T-helper 2 cell treated with Interferon-gamma antibody and Interleukin-4, amounts not matched to agents 5 μg/mL and 100 μg/mL, for 36 hours (primary cell): ENCODE results near the gene ZNF219.

Experiments
- DNase-seq: peaks from one replicate; pipeline ENCODE4 v3.0.0; 2021; ENCODE audit warnings: low spot score
- H3K27ac Mint-ChIP-seq: one replicate; pipeline ENCODE4 v1.8.0; 2021; ENCODE audit warnings: mild to moderate bottlenecking, mixed read lengths
- H3K27me3 Mint-ChIP-seq: one replicate; pipeline ENCODE4 v1.8.0; 2021; ENCODE audit warnings: low read depth, mixed read lengths
- H3K36me3 Mint-ChIP-seq: one replicate; pipeline ENCODE4 v1.8.0; 2021; ENCODE audit warnings: low read depth, mixed read lengths
- H3K4me1 Mint-ChIP-seq: one replicate; pipeline ENCODE4 v1.8.0; 2021; ENCODE audit warnings: low read depth, mixed read lengths
- H3K4me3 Mint-ChIP-seq: one replicate; pipeline ENCODE4 v1.8.0; 2022; ENCODE audit warnings: mild to moderate bottlenecking, moderate library complexity, mixed read lengths
- H3K9me3 Mint-ChIP-seq: one replicate; pipeline ENCODE4 v1.8.0; 2021; ENCODE audit warnings: mixed read lengths

The ZNF219 gene

GRCh38 chr14:21096978-21097635 lies 1.3 kb downstream of the ZNF219 start:
- H3K4me3 Mint-ChIP-seq: peak overlapping the region; percentile 75
- H3K36me3 Mint-ChIP-seq: no peaks in the 10 kb centered on the region
- peak overlapping the region; percentile 43 for H3K27ac Mint-ChIP-seq
- peaks cover 17% of the 10 kb centered on the region for H3K27me3 Mint-ChIP-seq
- no peak for DNase-seq
- no peaks in the 10 kb centered on the region for H3K9me3 Mint-ChIP-seq
- peaks cover 24% of the 10 kb centered on the region for H3K4me1 Mint-ChIP-seq

- no peak overlapping the region for H3K4me3 Mint-ChIP-seq
- H3K27me3 Mint-ChIP-seq: peaks cover 17% of the 10 kb centered on the region
- H3K27ac Mint-ChIP-seq: no peak overlapping the region
- H3K36me3 Mint-ChIP-seq: no peaks in the 10 kb centered on the region
- H3K9me3 Mint-ChIP-seq: no peaks in the 10 kb centered on the region
- H3K4me1 Mint-ChIP-seq: peaks cover 19% of the 10 kb centered on the region
- no peak for DNase-seq
Measured at GRCh38 chr14:21096438-21096837, 2.0 kb downstream of the ZNF219 start.

DNA sequence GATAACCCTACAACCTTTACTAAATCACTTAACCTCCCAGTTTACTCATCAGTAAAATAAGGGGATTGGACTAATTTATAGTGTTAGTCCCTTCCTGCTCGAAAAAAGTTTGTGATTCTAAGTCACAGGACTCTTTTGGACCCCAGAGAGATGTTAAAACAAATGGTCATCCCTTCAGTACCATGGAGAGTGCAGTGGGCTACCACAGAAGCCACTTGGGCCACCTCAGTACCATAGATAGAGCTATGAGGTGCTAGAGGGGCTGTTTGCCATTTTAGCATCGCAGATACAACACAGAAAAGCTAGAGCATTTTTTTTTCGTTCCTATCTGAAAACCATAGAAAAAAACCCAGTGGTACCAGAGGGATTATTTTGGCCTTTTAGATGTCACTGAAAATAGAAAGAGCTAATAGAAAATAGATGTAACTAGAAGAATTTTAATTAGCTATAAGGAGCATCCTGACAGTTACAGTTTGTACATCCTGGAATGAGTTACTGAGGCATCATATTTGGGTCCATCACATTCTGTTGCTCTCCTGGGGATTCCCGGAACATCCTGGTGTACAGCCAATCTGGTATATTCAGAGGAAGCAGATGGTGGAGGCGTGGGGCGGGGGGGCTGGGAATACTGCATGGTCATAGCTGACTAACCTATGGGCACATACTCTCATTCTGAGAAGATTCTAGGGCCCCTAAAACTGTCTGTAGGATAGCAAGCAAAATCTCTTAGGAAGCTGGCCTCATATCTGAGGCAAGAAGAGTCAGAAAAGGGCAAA lies 2.8 kb downstream of the ZNF219 start:
- no peak for DNase-seq
- Mint-ChIP-seq H3K36me3 (no peaks in the 10 kb centered on the region), H3K4me1 (peaks cover 18% of the 10 kb centered on the region), H3K27ac (no peak overlapping the region), H3K27me3 (peaks cover 17% of the 10 kb centered on the region), H3K4me3 (no peak overlapping the region), H3K9me3 (no peaks in the 10 kb centered on the region)

- DNase-seq: no peak
- H3K27me3 Mint-ChIP-seq: peaks cover 12% of the 10 kb centered on the region
- H3K9me3 Mint-ChIP-seq: no peaks in the 10 kb centered on the region
- H3K4me1 Mint-ChIP-seq: peaks cover 11% of the 10 kb centered on the region
- no peak overlapping the region for H3K27ac Mint-ChIP-seq
- no peaks in the 10 kb centered on the region for H3K36me3 Mint-ChIP-seq
- H3K4me3 Mint-ChIP-seq: no peak overlapping the region
Measured at GRCh38 chr14:21093769-21094681, 4.4 kb downstream of the ZNF219 start.

DNA sequence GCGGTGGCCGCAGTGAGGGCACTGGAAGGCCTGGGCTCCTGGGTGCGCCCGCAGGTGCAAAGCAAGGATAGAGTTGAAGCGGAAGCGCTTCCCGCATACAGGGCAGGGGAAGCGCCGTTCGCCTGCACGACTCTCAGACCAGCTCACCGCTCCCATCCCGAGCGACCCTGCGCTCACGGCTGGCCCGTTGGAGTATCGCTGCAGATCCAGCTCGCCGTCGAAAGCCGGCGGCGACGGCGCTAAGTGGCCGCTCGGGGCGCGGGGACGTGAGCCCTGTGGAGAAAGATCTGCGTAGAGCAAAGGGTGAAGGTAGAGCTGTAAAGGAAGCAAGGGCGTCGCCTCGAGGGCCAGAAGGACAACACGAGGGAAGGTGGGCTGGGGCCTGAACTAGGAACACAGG lies 5.4 kb downstream of the ZNF219 start:
- Mint-ChIP-seq H3K4me1 (peaks cover 9% of the 10 kb centered on the region), H3K36me3 (no peaks in the 10 kb centered on the region), H3K9me3 (no peaks in the 10 kb centered on the region), H3K4me3 (no peak overlapping the region), H3K27ac (no peak overlapping the region), H3K27me3 (peaks cover 8% of the 10 kb centered on the region)
- no peak for DNase-seq

- Mint-ChIP-seq H3K4me1 (peaks cover 15% of the 10 kb centered on the region), H3K27ac (no peak overlapping the region), H3K27me3 (peaks cover 8% of the 10 kb centered on the region)
Measured at GRCh38 chr14:21092273-21093011, 6.0 kb downstream of the ZNF219 start.

DNA sequence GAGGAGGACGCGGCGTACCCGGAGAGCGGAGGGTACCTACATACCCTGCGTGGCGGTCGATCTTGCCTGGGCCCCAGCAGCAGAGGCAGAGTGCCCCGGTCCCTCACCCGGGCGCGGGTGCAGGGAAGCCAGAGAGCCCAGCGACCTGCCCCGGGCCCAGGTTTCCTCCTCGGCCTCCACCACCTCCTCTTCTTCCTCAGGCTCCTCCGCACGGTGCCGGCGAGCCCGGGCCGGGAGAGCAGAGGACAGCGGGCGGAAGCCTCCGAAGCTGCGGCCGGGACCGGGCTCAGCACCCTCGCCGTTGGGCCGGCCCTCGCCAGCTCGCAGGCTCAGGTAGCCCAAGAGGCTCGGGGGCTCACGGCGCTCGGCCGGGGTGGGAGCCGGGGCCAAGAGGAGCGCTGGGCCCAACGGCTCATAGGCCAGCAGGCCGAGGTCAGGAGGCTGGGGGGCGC lies 6.6 kb downstream of the ZNF219 start:
- peaks cover 3% of the 10 kb centered on the region for H3K27me3 Mint-ChIP-seq
- no peaks in the 10 kb centered on the region for H3K9me3 Mint-ChIP-seq
- peaks cover 13% of the 10 kb centered on the region for H3K4me1 Mint-ChIP-seq
- no peak overlapping the region for H3K27ac Mint-ChIP-seq
- no peak for DNase-seq
- no peaks in the 10 kb centered on the region for H3K36me3 Mint-ChIP-seq
- H3K4me3 Mint-ChIP-seq: no peak overlapping the region

More at GRCh38 chr14:21092273-21093011, 6.0 kb downstream of the ZNF219 start:
- Mint-ChIP-seq H3K9me3 (no peaks in the 10 kb centered on the region), H3K36me3 (no peaks in the 10 kb centered on the region), H3K4me3 (no peak overlapping the region)
- peak; percentile 80 for DNase-seq

DNA sequence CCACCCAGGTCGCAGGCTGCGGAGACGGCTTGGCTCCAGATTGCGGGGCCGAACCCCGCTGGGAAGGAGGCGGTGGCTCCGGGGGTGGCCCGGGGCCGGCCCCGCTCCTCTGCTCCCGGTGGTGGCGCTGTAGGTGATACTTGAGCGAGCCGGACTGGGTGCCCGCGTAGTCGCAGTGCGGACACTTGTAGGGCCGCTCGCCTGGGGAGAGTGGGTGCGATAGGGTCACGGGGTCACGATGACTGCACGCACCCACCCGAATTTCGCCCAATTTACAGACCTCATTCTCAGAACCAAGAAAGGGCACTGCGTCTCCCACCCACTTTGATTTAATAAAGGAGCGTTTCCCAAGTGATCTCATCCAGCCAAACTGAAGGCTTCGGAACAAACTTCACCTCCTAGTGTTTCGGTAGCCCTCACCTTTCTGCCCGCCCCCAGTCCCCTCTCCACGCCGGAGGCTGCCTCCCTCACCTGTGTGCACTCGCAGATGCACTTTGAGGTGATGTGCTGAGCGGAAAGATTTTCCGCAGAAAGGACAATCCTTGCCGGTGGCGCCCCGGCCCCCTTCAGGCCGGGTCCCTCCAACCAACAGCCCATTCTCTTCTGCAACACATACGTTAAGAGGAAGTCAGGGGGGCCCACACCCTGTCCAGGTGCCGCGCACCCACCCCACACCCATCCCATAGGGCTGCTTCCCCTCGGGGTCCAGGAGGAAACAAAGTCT lies 7.4 kb downstream of the ZNF219 start:
- peaks cover 3% of the 10 kb centered on the region for H3K27me3 Mint-ChIP-seq
- H3K36me3 Mint-ChIP-seq: no peaks in the 10 kb centered on the region
- no peaks in the 10 kb centered on the region for H3K9me3 Mint-ChIP-seq
- no peak overlapping the region for H3K4me3 Mint-ChIP-seq
- H3K27ac Mint-ChIP-seq: no peak overlapping the region
- DNase-seq: no peak
- peaks cover 18% of the 10 kb centered on the region for H3K4me1 Mint-ChIP-seq

DNA sequence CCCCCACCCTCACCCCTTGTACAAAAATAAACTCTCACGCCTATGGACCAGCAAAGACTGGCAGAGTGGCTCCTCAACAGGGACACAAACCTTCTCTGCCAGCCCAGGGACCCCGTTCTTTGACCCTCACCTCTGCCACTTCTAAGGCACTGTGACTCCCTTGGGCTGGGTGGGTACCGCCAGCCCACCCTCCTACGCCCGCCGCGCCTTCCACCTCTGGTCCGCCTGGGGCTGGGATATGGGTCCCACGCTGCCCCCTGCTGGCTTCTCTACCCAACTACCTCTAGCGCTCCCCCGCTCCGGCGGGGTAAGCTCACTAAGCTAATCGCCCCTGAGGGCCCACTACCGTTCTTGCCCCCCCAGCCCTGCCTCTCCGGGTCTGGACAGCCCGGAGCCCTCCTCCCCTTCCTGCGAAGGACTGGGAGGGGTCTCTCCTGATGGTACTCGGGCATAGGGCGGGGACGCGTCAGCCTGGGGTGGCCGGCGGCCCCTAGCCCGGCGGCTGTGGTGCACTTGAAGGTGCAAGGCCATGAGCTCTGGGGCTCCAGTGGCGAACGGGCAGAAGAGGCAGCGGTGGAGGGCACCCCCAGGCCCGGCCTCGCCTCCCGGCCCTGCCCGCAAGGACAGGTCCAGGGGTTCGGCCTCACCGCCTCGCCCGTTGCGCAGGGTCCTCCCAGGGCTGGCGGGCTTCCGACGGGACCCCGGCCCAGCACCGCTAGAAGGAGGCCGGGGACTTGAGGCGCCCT lies 8.1 kb downstream of the ZNF219 start:
- H3K27me3 Mint-ChIP-seq: peaks cover 3% of the 10 kb centered on the region
- H3K36me3 Mint-ChIP-seq: no peaks in the 10 kb centered on the region
- H3K4me3 Mint-ChIP-seq: no peak overlapping the region
- H3K4me1 Mint-ChIP-seq: peaks cover 20% of the 10 kb centered on the region
- no peak overlapping the region for H3K27ac Mint-ChIP-seq
- no peaks in the 10 kb centered on the region for H3K9me3 Mint-ChIP-seq
- DNase-seq: no peak

GRCh38 chr14:21089877-21090193 lies 8.6 kb downstream of the ZNF219 start:
- H3K4me3 Mint-ChIP-seq: no peak overlapping the region
- H3K36me3 Mint-ChIP-seq: no peaks in the 10 kb centered on the region
- H3K4me1 Mint-ChIP-seq: peaks cover 20% of the 10 kb centered on the region
- H3K9me3 Mint-ChIP-seq: no peaks in the 10 kb centered on the region
- H3K27me3 Mint-ChIP-seq: peaks cover 3% of the 10 kb centered on the region
- no peak for DNase-seq
- no peak overlapping the region for H3K27ac Mint-ChIP-seq

GRCh38 chr14:21089271-21089670 lies 9.2 kb downstream of the ZNF219 start:
- Mint-ChIP-seq H3K9me3 (no peaks in the 10 kb centered on the region), H3K27ac (no peak overlapping the region), H3K27me3 (peaks cover 3% of the 10 kb centered on the region), H3K36me3 (no peaks in the 10 kb centered on the region), H3K4me1 (peaks cover 20% of the 10 kb centered on the region), H3K4me3 (no peak overlapping the region)
- DNase-seq: no peak

DNA sequence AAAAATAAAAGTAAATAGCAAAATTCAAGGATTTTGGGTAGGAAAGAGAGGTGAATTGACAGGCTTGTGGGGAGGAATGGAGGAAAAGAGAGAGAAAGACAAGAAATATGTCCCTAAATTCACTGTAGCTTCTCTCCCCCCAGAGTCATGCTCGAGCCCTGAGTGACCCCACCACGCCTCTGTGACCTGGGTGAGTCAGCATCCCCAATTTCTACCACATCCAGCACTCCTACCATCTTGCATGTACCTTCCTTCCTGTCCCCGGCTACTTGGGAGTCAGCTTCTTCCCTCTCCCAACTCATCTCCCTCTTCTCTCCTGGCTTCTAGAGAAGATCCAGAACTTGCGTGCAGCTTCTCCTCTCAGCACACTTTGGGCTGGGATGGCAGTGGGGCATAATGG lies 9.8 kb downstream of the ZNF219 start:
- Mint-ChIP-seq H3K27ac (peak overlapping the region; percentile 26), H3K36me3 (no peaks in the 10 kb centered on the region)

More for the DNA sequence above, 9.8 kb downstream of the ZNF219 start:
- no peak for DNase-seq
- Mint-ChIP-seq H3K27me3 (peaks cover 3% of the 10 kb centered on the region), H3K4me1 (peaks cover 20% of the 10 kb centered on the region), H3K4me3 (no peak overlapping the region), H3K9me3 (no peaks in the 10 kb centered on the region)
